ENCODE data around the gene E2F7. TPM values are rescaled to one million over a fixed set of nuclear protein-coding genes. Genes with fewer than 3 reads are reported as not detected.

E2F7 gene
- total and polyA plus RNA-seq, 2 of the 13 experiments (the other 11 are each of a cell fraction or from before 2014, with no cell fraction given), result 1.7 to 7.3 TPM

DNA sequence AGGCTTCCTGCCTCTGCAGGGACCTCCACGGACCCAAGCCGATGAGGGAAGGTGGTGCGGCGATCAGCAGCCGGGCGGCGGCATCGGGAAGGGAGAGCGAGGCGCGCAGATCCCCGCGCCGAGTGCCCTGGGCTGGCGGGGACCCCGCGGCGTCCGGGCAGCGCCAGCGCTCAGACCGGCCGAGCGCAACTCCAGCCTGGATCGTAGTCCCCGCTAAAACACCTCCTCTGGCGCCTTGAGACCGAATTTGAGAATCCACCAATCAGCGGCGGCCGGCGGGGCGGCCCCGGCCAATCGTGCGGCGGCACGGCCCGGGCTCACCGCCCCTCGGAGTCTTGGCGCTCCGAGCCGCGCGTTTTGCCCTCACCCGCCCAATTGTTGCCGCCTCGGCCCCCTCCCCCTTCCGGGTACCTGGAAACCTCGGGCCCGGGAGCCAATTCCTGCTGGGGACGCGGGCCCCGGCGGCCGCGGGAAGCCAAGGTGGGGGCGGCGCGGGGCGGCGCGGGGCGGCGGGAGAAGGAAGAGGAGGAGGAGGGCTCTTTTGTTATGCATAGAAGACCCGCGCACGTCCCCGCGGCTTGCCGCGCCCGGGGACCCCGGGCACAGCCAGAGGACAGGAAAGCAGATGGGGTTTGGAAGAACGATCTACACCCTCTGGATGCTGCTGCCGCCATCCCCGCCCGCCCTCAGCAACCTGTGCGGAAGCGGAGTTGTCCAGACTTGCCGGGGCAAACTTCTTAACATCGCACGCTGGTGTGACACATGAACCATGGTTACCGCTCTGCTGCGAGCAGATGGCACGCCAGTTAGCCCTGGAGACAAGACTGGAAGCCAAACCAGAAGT, at the start of gene E2F7 (continued):
- TF ChIP-seq TERF1 (CRISPR knock-in tag; IDR thresholded peaks at IDR 0.05), result no peak
- peak; percentile 37; the same call in 1 of the 2 replicates for TF ChIP-seq ZNF746 (CRISPR knock-in tag; IDR thresholded peaks at IDR 0.05)
- TF ChIP-seq ZC3H4 (CRISPR knock-in tag; IDR thresholded peaks at IDR 0.05; ENCODE audit: borderline replicate concordance), result no peak
- TF ChIP-seq ZNF772 (CRISPR knock-in tag; IDR thresholded peaks at IDR 0.05), result no peak
- TF ChIP-seq DNMT1 (CRISPR knock-in tag; IDR thresholded peaks at IDR 0.05), result no peak
- TF ChIP-seq ZNF292 (CRISPR knock-in tag; IDR thresholded peaks at IDR 0.05; ENCODE audit: borderline replicate concordance, low read depth), result no peak
- 0 out of 2 replicates have a peak, but pooled peaks have one; percentile 22 for TF ChIP-seq SALL2 (CRISPR knock-in tag; IDR thresholded peaks at IDR 0.05)
- TF ChIP-seq LBX2 (CRISPR knock-in tag; IDR thresholded peaks at IDR 0.05; ENCODE audit: borderline replicate concordance), result no peak
- no peak for TF ChIP-seq ZFP36L1 (CRISPR knock-in tag; IDR thresholded peaks at IDR 0.05)
- no peak for TF ChIP-seq ZNF703 (CRISPR knock-in tag; IDR thresholded peaks at IDR 0.05; ENCODE audit: borderline replicate concordance)
- no peak for TF ChIP-seq MTF1 (CRISPR knock-in tag; IDR thresholded peaks at IDR 0.05)
- no peak for TF ChIP-seq PHF5A (CRISPR knock-in tag; IDR thresholded peaks at IDR 0.05; ENCODE audit: low read depth, unreplicated experiment)
- no peak for TF ChIP-seq RFX3 (CRISPR knock-in tag; IDR thresholded peaks at IDR 0.05)
- TF ChIP-seq ZNF550 (CRISPR knock-in tag; IDR thresholded peaks at IDR 0.05; ENCODE audit: borderline replicate concordance), result no peak
- TF ChIP-seq, protein P1, sequence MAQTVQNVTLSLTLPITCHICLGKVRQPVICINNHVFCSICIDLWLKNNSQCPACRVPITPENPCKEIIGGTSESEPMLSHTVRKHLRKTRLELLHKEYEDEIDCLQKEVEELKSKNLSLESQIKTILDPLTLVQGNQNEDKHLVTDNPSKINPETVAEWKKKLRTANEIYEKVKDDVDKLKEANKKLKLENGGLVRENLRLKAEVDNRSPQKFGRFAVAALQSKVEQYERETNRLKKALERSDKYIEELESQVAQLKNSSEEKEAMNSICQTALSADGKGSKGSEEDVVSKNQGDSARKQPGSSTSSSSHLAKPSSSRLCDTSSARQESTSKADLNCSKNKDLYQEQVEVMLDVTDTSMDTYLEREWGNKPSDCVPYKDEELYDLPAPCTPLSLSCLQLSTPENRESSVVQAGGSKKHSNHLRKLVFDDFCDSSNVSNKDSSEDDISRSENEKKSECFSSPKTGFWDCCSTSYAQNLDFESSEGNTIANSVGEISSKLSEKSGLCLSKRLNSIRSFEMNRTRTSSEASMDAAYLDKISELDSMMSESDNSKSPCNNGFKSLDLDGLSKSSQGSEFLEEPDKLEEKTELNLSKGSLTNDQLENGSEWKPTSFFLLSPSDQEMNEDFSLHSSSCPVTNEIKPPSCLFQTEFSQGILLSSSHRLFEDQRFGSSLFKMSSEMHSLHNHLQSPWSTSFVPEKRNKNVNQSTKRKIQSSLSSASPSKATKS (CRISPR knock-in tag; IDR thresholded peaks at IDR 0.05), result no peak
- no peak for TF ChIP-seq ZBTB26 (CRISPR knock-in tag; IDR thresholded peaks at IDR 0.05; ENCODE audit: borderline replicate concordance)
- TF ChIP-seq GPN1 (CRISPR knock-in tag; IDR thresholded peaks at IDR 0.05; ENCODE audit: borderline replicate concordance), result no peak
- no peak for TF ChIP-seq ZFP41 (CRISPR knock-in tag; IDR thresholded peaks at IDR 0.05; ENCODE audit: borderline replicate concordance)
- no peak for TF ChIP-seq REPIN1 (CRISPR knock-in tag; IDR thresholded peaks at IDR 0.05; ENCODE audit: borderline replicate concordance, low read depth)
- no peak for TF ChIP-seq SOX6 (IDR thresholded peaks at IDR 0.05)
- no peak for TF ChIP-seq SOX6 (CRISPR knock-in tag; IDR thresholded peaks at IDR 0.05)
